ENCODE results near the gene VMAC. TPM values are rescaled to one million over a fixed set of nuclear protein-coding genes. Genes with fewer than 3 reads are reported as not detected.

VMAC gene
- total RNA-seq, 2 donors from 2014 or later = 4.0 to 4.7 TPM

- peak overlapping the region in 1 of 2 donors; percentile 51 for H3K9ac ChIP-seq (ENCODE audit: low read depth in 2 of 2, low read length in 2 of 2)
Observed at GRCh38 chr19:5914358-5914774, 9.7 kb downstream of the VMAC start.

DNA sequence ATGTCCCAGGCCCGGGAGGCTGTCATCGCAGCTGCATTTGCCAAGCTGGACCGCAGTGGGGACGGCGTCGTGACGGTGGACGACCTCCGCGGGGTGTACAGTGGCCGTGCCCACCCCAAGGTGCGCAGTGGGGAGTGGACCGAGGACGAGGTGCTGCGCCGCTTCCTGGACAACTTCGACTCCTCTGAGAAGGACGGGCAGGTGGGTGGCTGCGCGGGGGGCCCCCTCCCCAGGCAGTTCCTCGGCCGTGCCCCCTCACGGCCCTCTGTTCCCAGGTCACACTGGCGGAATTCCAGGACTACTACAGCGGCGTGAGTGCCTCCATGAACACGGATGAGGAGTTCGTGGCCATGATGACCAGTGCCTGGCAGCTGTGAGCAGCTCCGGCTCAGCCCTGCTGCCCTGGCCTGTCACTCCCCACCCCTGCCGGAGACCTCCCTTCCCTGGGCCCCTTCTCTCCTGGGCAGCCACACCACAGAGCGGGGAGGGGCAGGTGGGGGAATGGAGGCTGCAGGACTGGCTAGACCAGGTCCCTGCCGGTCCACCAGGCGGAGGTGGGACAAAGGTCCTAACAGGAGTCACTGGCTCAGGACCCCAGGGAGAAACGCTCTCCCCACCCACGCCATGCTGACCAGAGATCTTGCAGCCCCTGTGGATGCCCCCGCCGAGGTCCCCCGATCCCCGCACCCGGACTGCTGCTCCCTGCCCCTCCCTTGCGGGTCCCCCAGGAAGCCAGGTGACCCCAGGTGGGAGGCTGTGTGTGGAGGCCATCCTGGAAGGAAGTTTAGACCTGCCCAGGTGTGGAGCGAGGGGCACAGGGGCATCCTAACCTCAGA is 10.5 kb downstream of the VMAC start:
- TF ChIP-seq, protein P1, sequence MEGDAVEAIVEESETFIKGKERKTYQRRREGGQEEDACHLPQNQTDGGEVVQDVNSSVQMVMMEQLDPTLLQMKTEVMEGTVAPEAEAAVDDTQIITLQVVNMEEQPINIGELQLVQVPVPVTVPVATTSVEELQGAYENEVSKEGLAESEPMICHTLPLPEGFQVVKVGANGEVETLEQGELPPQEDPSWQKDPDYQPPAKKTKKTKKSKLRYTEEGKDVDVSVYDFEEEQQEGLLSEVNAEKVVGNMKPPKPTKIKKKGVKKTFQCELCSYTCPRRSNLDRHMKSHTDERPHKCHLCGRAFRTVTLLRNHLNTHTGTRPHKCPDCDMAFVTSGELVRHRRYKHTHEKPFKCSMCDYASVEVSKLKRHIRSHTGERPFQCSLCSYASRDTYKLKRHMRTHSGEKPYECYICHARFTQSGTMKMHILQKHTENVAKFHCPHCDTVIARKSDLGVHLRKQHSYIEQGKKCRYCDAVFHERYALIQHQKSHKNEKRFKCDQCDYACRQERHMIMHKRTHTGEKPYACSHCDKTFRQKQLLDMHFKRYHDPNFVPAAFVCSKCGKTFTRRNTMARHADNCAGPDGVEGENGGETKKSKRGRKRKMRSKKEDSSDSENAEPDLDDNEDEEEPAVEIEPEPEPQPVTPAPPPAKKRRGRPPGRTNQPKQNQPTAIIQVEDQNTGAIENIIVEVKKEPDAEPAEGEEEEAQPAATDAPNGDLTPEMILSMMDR (IDR thresholded peaks at IDR 0.05) = no peak
- H3K36me3 ChIP-seq = peaks cover 29% of the 10 kb centered on the region
- intact Hi-C loops (cut with DNase I) = no loop called here
- no peaks in the 10 kb centered on the region for H3K9me3 ChIP-seq
- peaks cover 16% of the 10 kb centered on the region for H3K4me1 ChIP-seq
- peak overlapping the region; percentile 15 for H3K4me3 ChIP-seq
- no peaks in the 10 kb centered on the region for H3K27me3 ChIP-seq
- H3K9ac ChIP-seq (ENCODE audit: low read depth in 2 of 2, low read length in 2 of 2) = peak overlapping the region; percentile 51 to 56
- DNase-seq = peak; percentile 63
- H3K27ac ChIP-seq = no peak overlapping the region

More at GRCh38 chr19:5914358-5914774, 9.7 kb downstream of the VMAC start:
- H3K9me3 ChIP-seq = no peaks in the 10 kb centered on the region
- H3K4me3 ChIP-seq = peak overlapping the region; percentile 15
- TF ChIP-seq, protein P1 (IDR thresholded peaks at IDR 0.05) = no peak
- H3K36me3 ChIP-seq = peaks cover 29% of the 10 kb centered on the region
- H3K27me3 ChIP-seq = no peaks in the 10 kb centered on the region
- intact Hi-C loops (cut with DNase I) = no loop called here
- no peak for DNase-seq
- no peak overlapping the region for H3K27ac ChIP-seq
- peaks cover 16% of the 10 kb centered on the region for H3K4me1 ChIP-seq

- no peak for DNase-seq
- peaks cover 29% of the 10 kb centered on the region for H3K36me3 ChIP-seq
- peak overlapping the region in 1 of 2 donors; percentile 51 for H3K9ac ChIP-seq (ENCODE audit: low read depth in 2 of 2, low read length in 2 of 2)
- no peak overlapping the region for H3K4me3 ChIP-seq
- H3K27ac ChIP-seq = no peak overlapping the region
- TF ChIP-seq, protein P1 (IDR thresholded peaks at IDR 0.05) = no peak
- intact Hi-C loops (cut with DNase I) = no loop called here
- no peaks in the 10 kb centered on the region for H3K27me3 ChIP-seq
- H3K9me3 ChIP-seq = no peaks in the 10 kb centered on the region
- H3K4me1 ChIP-seq = peaks cover 16% of the 10 kb centered on the region
Observed at GRCh38 chr19:5915782-5916165, 11.1 kb downstream of the VMAC start.

- no peak overlapping the region for H3K9ac ChIP-seq (ENCODE audit: low read depth in 2 of 2, low read length in 2 of 2)
- no peak overlapping the region for H3K4me3 ChIP-seq
- peaks cover 29% of the 10 kb centered on the region for H3K36me3 ChIP-seq
- no peak for DNase-seq
- TF ChIP-seq, protein P1 (IDR thresholded peaks at IDR 0.05) = no peak
- peaks cover 16% of the 10 kb centered on the region for H3K4me1 ChIP-seq
- H3K27me3 ChIP-seq = no peaks in the 10 kb centered on the region
- no peaks in the 10 kb centered on the region for H3K9me3 ChIP-seq
- intact Hi-C loops (cut with DNase I) = no loop called here
- no peak overlapping the region for H3K27ac ChIP-seq
Observed at GRCh38 chr19:5916181-5916708, 11.6 kb downstream of the VMAC start.

DNA sequence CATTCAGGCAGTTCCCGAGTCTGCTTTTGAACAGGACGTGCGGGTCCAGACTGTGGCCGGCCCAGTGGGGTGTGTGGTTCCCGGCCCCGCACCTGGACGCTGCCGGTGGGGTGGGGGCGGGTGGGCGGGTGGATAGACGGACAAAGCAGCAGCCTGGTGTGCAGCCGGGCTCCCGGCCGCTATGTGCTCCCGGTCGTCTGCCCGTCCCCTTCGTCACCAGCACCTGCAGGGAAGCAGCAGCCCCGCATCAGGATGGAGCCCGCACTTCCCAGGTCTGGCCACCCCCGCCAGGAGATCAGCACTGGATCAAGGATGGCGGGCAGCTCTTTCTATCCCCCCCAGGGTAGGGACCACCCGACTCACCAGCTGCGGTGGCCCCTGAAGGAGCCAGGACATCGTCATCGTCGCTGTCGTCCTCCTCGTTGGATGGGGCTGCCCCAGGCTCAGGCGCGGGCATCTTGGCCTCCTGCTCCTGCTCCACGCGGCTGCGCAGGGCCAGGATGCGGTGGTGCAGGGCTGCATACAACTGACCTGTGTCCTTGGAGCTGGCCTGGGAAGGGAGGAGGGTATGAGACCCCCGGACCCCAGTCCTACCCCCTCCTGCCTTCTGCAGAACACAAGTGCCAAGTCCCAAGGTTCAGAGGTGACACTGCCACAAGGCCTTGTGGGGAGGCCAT is 12.9 kb downstream of the VMAC start:
- Histone ChIP-seq H3K9me3 (no peaks in the 10 kb centered on the region), H3K27me3 (no peaks in the 10 kb centered on the region), H3K4me1 (peaks cover 16% of the 10 kb centered on the region), H3K36me3 (peaks cover 29% of the 10 kb centered on the region), H3K4me3 (no peak overlapping the region), H3K27ac (no peak overlapping the region), H3K9ac (ENCODE audit: low read depth in 2 of 2, low read length in 2 of 2) (no peak overlapping the region)
- intact Hi-C loops (cut with DNase I) = no loop called here
- DNase-seq = no peak
- TF ChIP-seq, protein P1 (IDR thresholded peaks at IDR 0.05) = no peak
